B cell (primary cell): ENCODE data around the gene RMND5A.

Source experiments
- CTCF ChIP-seq: fragments of 200-600 bp; IDR thresholded peaks from one replicate; pipeline ENCODE4 v1.8.0; 2022; ENCODE audit warnings: antibody characterized with exemption, mild to moderate bottlenecking
- EZH2 ChIP-seq: IDR thresholded peaks from 2 replicates; pipeline ENCODE4 v1.6.1; 2012; ENCODE audit warnings: borderline replicate concordance, low read depth, mild to moderate bottlenecking, moderate library complexity, low read length; ENCODE audit not compliant: insufficient read depth, poor library complexity, severe bottlenecking

- no peak for TF ChIP-seq EZH2
- TF ChIP-seq CTCF = no peak
These were observed 70.1 kb downstream of the RMND5A start for GRCh38 chr2:86790134-86790675.
